ENCODE results near the gene ARHGEF28. TPM values are rescaled to one million over a fixed set of nuclear protein-coding genes. Genes with fewer than 3 reads are reported as not detected.

Gene ARHGEF28
- total and polyA plus RNA-seq, 2 of the 13 experiments (the other 11 are each of a cell fraction or from before 2014, with no cell fraction given), result 17.4 to 34.1 TPM

- TF ChIP-seq ZBTB26 (CRISPR knock-in tag; IDR thresholded peaks at IDR 0.05; ENCODE audit: borderline replicate concordance), result 0 out of 2 replicates have a peak, but pooled peaks have one; percentile 22
- no peak for TF ChIP-seq ZNF446 (CRISPR knock-in tag; IDR thresholded peaks at IDR 0.05)
- TF ChIP-seq CSRNP2 (CRISPR knock-in tag; conservative IDR thresholded peaks at IDR 0.05; ENCODE audit: low read depth), result no peak
- TF ChIP-seq ATF7 (IDR thresholded peaks at IDR 0.05), result no peak
- no peak for TF ChIP-seq ATF7 (CRISPR knock-in tag; IDR thresholded peaks at IDR 0.05)
- 0 out of 2 replicates have a peak, but pooled peaks have one; percentile 20 for TF ChIP-seq HDAC2 (CRISPR knock-in tag; IDR thresholded peaks at IDR 0.05)
- TF ChIP-seq GLI4 (CRISPR knock-in tag; IDR thresholded peaks at IDR 0.05; ENCODE audit: borderline replicate concordance), result 0 out of 2 replicates have a peak, but pooled peaks have one; percentile 34
- TF ChIP-seq ZBTB34 (CRISPR knock-in tag; IDR thresholded peaks at IDR 0.05), result no peak
- TF ChIP-seq STAT5B (CRISPR knock-in tag; IDR thresholded peaks at IDR 0.05), result no peak
- no peak for TF ChIP-seq ISL2 (CRISPR knock-in tag; IDR thresholded peaks at IDR 0.05)
- no peak for TF ChIP-seq ZNF414 (CRISPR knock-in tag; IDR thresholded peaks at IDR 0.05)
- no peak for TF ChIP-seq YY1 (IDR thresholded peaks at IDR 0.05; ENCODE audit: insufficient read depth, insufficient replicate concordance, low read depth, low read length)
- TF ChIP-seq ZNF546 (CRISPR knock-in tag; conservative IDR thresholded peaks at IDR 0.05), result no peak
- no peak for TF ChIP-seq ZNF468 (CRISPR knock-in tag; IDR thresholded peaks at IDR 0.05)
- TF ChIP-seq ZNF367 (CRISPR knock-in tag; IDR thresholded peaks at IDR 0.05; ENCODE audit: borderline replicate concordance), result no peak
- TF ChIP-seq MLXIP (CRISPR knock-in tag; IDR thresholded peaks at IDR 0.05; ENCODE audit: borderline replicate concordance), result no peak
Measured at GRCh38 chr5:73814233-73814846, 188.3 kb downstream of the ARHGEF28 start (continued).
